HG02763 (cell line): ENCODE results near the gene MAMLD1.

Experiments
- ATAC-seq: cut with Tn5 transposase; IDR thresholded peaks from one replicate; pipeline ENCODE4 v1.9.1; 2021; ENCODE audit warnings: mild to moderate bottlenecking, moderate library complexity; ENCODE audit not compliant: unreplicated experiment

Gene MAMLD1

DNA sequence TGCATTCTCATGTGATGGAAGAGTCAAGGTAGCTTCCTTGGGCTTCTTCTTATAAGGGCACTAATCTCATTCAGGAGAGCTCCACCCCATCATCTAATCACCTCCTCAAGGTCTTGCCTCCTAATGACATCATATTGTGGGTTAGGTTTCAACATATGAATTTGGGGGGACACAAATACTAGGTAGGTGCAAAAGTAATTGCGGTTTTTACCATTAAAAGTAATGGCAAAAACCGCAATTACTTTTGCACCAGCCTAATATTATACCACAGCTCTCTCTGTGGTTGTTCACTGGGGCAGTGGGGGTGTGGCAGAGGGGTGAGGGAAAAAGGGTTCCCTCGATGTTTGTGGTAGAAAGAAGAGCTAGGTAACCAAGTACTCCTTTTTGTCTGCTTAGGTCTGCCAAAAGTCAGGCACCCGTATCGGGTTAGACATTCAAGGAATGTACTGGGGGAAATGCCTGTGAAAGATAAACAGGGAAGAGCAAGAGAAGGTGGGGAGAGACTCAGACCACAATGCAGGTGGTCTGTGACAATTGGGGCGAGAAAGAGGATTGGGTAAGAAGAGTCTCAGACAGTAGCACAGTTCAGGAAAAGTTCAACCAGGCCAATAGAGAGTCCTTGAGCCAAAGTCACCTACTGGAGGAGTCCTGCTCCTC is 126.4 kb downstream of the MAMLD1 start:
- no peak for ATAC-seq

DNA sequence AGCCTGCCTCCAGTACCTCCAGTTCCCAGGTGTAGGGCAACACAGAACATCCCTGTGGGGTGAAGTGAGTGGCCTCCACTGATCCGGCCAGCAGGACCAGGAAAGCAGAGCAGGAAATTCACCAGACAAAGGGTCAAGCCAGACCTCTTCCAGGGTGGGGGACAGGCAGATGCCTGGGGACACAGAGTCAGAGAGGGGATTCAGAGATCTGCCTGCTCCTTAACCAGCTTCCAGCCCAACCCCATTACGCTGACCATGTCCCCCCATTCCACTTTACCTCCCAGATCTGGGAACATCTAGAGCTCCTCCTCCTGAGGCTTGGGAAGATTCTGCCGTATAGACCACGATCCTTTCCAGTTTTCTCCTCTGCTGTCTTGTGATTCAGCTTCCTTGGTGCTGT is 132.4 kb downstream of the MAMLD1 start:
- no peak for ATAC-seq

GRCh38 chrX:150499240-150499639 is 136.1 kb downstream of the MAMLD1 start:
- ATAC-seq = no peak

DNA sequence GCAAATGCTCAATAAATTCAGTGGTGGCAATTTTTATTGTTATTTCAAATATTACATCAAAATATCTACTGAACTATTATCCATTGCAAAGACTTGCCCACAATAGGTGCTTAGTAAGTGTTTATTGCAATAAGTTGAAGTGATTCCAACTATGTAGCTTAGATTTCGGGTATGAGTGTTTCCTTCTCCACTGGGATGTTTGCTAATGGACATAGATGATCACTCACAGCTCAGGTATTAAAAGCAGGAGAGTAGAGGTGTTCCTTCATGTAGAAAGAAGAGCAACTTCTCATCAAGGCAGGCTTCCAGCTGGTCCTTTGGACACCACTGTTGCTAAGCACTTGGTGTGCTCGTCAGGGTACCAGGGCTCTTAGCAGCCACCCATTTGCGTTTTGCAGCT is 139.0 kb downstream of the MAMLD1 start:
- ATAC-seq = no peak

GRCh38 chrX:150502979-150503897 is 140.1 kb downstream of the MAMLD1 start:
- ATAC-seq = no peak

GRCh38 chrX:150503898-150504219 is 140.7 kb downstream of the MAMLD1 start:
- no peak for ATAC-seq

DNA sequence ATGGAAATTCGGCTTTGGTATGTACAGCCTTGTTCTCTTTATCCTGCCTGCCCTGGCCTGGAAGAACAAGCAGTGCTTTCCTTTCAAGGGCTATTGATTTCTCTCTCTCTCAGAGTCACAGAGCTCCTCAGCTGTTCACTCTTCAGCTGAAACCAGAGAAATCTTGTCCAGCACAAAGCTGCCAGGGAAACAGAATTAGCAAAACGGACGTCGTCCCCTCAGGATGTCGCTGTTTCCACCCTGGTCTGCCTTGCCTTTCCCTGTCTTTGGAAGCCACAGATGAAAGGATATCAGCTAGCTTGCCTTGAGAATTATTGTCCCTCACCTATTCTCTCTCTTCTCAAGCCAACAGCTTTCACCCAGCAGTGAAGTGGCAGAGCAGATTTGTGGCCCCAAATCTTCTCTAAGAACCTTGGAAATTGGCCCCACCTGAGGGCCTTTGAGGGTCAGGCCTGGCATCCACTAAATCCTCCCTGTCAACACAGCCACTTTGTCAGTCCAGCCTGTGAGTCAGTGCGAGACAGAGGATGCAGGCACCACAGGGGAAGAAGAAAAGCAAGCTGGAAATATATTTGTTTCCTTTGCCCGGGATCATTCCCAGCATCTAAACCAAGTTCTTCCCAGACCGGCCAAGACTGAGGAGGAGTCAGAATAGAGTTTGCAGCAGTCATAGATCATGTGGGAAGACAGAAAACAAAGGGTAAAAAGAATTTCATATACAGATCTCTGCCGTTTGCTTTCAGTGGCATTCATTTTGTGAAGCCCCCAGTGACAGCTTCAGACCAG is 141.5 kb downstream of the MAMLD1 start:
- ATAC-seq = no peak

DNA sequence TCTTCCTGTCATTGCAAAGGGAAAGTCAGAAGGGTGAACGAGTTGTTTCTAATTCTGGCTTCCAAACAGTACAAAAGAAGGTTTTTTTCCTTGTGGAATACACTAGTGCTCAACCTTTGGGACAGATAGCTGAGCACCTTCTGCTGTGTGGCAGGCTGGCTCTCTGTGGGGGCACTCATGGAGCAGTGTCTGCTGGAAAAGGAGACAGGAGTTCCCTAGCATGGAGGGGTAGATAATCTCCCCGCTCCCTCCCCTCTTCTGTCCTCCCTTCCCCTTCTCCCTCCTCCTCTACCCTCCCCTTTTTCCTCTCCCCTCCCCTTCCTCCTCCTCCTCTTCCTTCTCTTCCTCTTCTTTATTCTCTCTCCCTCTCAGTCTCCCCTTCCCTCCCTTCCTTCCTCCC is 142.9 kb downstream of the MAMLD1 start:
- no peak for ATAC-seq

DNA sequence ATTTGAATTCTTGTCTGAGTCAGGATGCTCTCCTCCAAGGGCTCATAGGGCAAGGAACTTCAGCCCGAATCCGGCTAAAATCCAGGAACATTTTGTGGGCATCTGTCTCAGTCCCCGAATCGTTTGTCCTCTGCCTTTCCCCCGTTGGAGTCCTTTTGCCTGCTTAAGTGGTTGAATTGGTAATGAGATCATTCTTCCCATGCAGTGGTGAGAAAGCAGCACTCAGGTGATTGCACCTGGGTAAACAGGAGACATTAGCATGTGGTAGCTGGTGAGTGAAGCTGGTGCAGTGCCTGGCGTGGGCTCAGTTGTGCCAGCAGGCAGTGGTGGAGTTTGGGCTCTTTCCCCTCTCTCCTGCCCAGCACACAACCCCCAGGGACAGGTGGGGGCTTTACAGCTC is 143.4 kb downstream of the MAMLD1 start:
- no peak for ATAC-seq

- ATAC-seq = no peak
Measured at GRCh38 chrX:150507251-150507856, 144.2 kb downstream of the MAMLD1 start.

GRCh38 chrX:150508018-150508417 is 144.9 kb downstream of the MAMLD1 start:
- no peak for ATAC-seq

DNA sequence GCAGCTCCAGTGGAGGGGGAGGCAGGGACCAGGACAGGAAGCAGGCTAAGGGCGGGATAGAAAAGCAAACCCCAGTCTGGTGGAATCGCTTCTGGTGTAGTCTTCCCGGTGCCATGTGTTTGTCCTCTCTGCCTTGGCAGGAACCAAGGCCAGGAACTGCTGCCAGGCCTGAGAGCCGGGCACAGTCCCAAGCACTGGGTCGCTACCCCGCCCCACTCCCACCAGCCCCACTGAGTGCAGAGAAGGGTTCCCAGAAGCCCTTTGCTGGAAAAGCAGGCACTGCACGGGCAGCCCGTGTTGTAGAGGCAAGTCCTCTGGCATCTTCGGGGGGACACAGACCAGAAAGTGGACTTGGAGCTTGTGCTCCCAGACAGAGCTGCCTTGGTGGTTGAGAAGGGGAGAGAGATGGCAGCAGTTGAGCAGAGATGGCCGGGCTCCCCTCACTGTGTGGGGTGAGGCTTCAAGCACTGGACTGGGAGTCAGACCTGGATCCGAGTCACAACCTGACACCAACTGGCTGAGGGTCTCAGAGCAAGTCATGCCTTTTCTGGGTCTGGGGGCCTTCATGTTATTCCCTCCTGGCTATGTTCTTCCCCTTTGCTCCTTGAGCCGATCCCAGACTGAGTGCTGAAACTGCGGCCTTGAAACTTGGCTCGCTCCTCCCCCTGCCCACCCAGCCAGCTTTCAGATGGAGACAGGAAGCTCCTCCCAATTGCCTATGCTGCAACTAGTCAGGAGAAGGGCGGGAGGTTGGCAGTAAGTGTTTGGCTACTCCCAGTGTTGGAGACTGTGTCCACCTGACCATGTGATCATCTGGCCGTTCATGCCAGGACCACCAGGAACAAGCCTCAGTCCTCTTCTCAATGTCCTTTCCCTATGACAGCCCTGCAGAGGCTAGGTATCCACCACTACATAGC is 145.6 kb downstream of the MAMLD1 start:
- ATAC-seq = no peak

DNA sequence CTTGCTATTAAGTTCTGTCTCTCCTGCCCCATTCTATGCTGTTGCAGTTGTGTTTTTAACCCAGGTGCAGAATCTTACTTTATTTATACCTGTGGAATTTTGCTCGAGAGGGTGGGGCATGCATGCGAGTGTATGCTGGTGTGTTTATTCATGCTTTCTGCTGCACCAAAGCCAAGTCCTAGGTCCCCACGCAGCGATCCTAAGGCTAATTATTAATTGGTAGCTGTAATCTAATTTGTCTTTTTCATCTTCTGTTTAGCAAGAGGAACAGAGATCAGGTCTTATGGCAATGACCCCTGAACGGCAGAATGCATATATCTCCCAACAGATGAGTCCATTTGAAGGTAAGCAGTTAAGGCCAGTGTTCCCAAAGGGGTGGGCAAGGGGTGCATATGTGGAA is 146.6 kb downstream of the MAMLD1 start:
- ATAC-seq = no peak

- ATAC-seq = no peak
Measured at GRCh38 chrX:150512461-150512901, 149.4 kb downstream of the MAMLD1 start.

GRCh38 chrX:150513544-150513943 is 150.4 kb downstream of the MAMLD1 start:
- ATAC-seq = no peak

GRCh38 chrX:150514462-150514861 is 151.3 kb downstream of the MAMLD1 start:
- no peak for ATAC-seq

- ATAC-seq = no peak
Measured at GRCh38 chrX:150515801-150516200, 152.7 kb downstream of the MAMLD1 start.

GRCh38 chrX:150517303-150517910 is 154.3 kb downstream of the MAMLD1 start:
- ATAC-seq = no peak

DNA sequence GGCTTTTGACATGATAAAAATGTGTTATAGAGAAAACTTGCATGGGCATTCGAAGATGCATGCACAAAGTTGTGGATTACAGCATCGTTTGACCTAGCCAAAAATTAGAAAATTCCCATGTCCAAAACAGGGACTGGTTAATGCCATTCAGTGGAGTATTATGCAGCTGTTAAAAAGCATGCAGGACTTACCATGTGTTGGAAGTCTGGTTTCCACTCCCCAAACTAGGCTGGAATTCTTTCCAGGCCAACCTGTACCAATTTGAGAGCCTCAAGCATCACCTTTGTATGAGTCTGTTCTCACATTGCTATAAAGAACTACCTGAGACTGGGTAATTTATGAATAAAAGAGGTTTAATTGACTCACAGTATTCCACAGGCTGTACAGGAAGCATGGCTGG is 159.4 kb downstream of the MAMLD1 start:
- ATAC-seq = no peak
